ENCODE results near the gene KCNN3.

KCNN3 gene

DNA sequence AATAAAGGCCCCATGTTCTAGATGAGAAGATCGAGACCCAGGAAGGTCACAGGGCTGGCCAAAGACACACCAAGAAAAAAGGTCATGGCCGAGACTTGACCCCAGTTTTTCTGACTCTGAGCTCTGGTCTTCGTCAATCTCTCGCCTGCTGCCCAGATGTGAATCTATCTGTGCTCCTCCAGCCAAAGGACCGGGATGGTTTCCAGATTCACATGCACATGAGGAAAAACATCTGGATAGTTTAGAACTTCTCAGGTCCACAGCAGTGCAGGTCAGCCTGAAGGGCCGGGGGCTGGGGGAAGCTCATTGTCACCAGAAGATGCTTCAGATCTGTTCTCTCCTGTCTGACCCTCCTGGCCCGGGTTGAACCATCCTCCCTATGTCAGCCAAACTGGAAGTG lies 49.0 kb downstream of the KCNN3 start:
- Histone ChIP-seq H3K27ac (ENCODE audit: low read length) (no peak overlapping the region), H3K9ac (ENCODE audit: low read length) (no peak overlapping the region), H3F3A (ENCODE audit: insufficient read depth, low read length) (peaks cover 11% of the 10 kb centered on the region; the same call in 1 of the 2 replicates), H3K9me3 (replicated peaks; ENCODE audit: insufficient read depth, low read length) (no peaks in the 10 kb centered on the region), H3K4me3 (ENCODE audit: low read length) (no peak overlapping the region), H2AFZ (ENCODE audit: low read length) (no peak overlapping the region), H3K4me2 (ENCODE audit: low read depth, low read length) (no peak overlapping the region), H3K9me2 (replicated peaks; ENCODE audit: insufficient read depth, low read length) (no peaks in the 10 kb centered on the region), H4K20me1 (ENCODE audit: insufficient read depth, low read length) (no peaks in the 10 kb centered on the region), H3K36me3 (replicated peaks; ENCODE audit: insufficient read depth, low read length) (no peaks in the 10 kb centered on the region), H3K79me2 (ENCODE audit: low read length) (peaks cover 71% of the 10 kb centered on the region), H3K4me1 (ENCODE audit: low read length) (peaks cover 46% of the 10 kb centered on the region), H3K27me3 (replicated peaks; ENCODE audit: insufficient read depth, low read length) (no peaks in the 10 kb centered on the region)
- no peak for DNase-seq
- TF ChIP-seq EZH2phosphoT487 (IDR thresholded peaks at IDR 0.05; ENCODE audit: low read length) = no peak
- no peak for TF ChIP-seq EZH2 (optimal IDR thresholded peaks at IDR 0.05; ENCODE audit: low read depth, low read length)
- no peak for TF ChIP-seq CTCF (IDR thresholded peaks at IDR 0.05; ENCODE audit: low read length)

- Histone ChIP-seq H3K4me2 (ENCODE audit: low read depth, low read length) (no peak overlapping the region), H3K36me3 (replicated peaks; ENCODE audit: insufficient read depth, low read length) (no peaks in the 10 kb centered on the region)
These were observed 49.4 kb downstream of the KCNN3 start for GRCh38 chr1:154820646-154821045.

GRCh38 chr1:154819628-154820590 lies 50.2 kb downstream of the KCNN3 start:
- DNase-seq = no peak
- Histone ChIP-seq H3K9me2 (replicated peaks; ENCODE audit: insufficient read depth, low read length) (no peaks in the 10 kb centered on the region), H3K9me3 (replicated peaks; ENCODE audit: insufficient read depth, low read length) (no peaks in the 10 kb centered on the region), H3K4me1 (ENCODE audit: low read length) (peaks cover 44% of the 10 kb centered on the region), H3K27ac (ENCODE audit: low read length) (no peak overlapping the region), H3F3A (ENCODE audit: insufficient read depth, low read length) (peaks cover 11% of the 10 kb centered on the region; the same call in 1 of the 2 replicates), H3K79me2 (ENCODE audit: low read length) (peaks cover 80% of the 10 kb centered on the region), H3K4me3 (ENCODE audit: low read length) (no peak overlapping the region), H3K4me2 (ENCODE audit: low read depth, low read length) (no peak overlapping the region), H3K27me3 (replicated peaks; ENCODE audit: insufficient read depth, low read length) (no peaks in the 10 kb centered on the region), H3K9ac (ENCODE audit: low read length) (no peak overlapping the region), H2AFZ (ENCODE audit: low read length) (no peak overlapping the region), H4K20me1 (ENCODE audit: insufficient read depth, low read length) (no peaks in the 10 kb centered on the region), H3K36me3 (replicated peaks; ENCODE audit: insufficient read depth, low read length) (no peaks in the 10 kb centered on the region)
- TF ChIP-seq CTCF (IDR thresholded peaks at IDR 0.05; ENCODE audit: low read length) = peak; percentile 63
- TF ChIP-seq EZH2phosphoT487 (IDR thresholded peaks at IDR 0.05; ENCODE audit: low read length) = no peak

More at GRCh38 chr1:154820646-154821045, 49.4 kb downstream of the KCNN3 start:
- no peak overlapping the region for H2AFZ ChIP-seq (ENCODE audit: low read length)
- no peak overlapping the region for H3K9ac ChIP-seq (ENCODE audit: low read length)
- DNase-seq = no peak
- no peak overlapping the region for H3K4me3 ChIP-seq (ENCODE audit: low read length)
- no peak overlapping the region for H3K27ac ChIP-seq (ENCODE audit: low read length)
- H3F3A ChIP-seq (ENCODE audit: insufficient read depth, low read length) = peaks cover 11% of the 10 kb centered on the region; the same call in 1 of the 2 replicates
- H3K4me1 ChIP-seq (ENCODE audit: low read length) = peaks cover 46% of the 10 kb centered on the region
- TF ChIP-seq EZH2 (optimal IDR thresholded peaks at IDR 0.05; ENCODE audit: low read depth, low read length) (no peak), EZH2phosphoT487 (IDR thresholded peaks at IDR 0.05; ENCODE audit: low read length) (no peak), CTCF (IDR thresholded peaks at IDR 0.05; ENCODE audit: low read length) (no peak)
- H3K9me2 ChIP-seq (replicated peaks; ENCODE audit: insufficient read depth, low read length) = no peaks in the 10 kb centered on the region
- no peaks in the 10 kb centered on the region for H3K27me3 ChIP-seq (replicated peaks; ENCODE audit: insufficient read depth, low read length)
- H4K20me1 ChIP-seq (ENCODE audit: insufficient read depth, low read length) = no peaks in the 10 kb centered on the region
- no peaks in the 10 kb centered on the region for H3K9me3 ChIP-seq (replicated peaks; ENCODE audit: insufficient read depth, low read length)
- H3K79me2 ChIP-seq (ENCODE audit: low read length) = peaks cover 75% of the 10 kb centered on the region
